ENCODE results near the gene ANKMY1. TPM values are rescaled to one million over a fixed set of nuclear protein-coding genes. Genes with fewer than 3 reads are reported as not detected.
"Not testable (repeated sequence)": the region's sequence is repeated elsewhere in the genome, so short reads cannot be mapped to it uniquely, and the experiment has no call there.

Gene ANKMY1
- total RNA-seq, 1 donor from 2014 or later, result 25.1 TPM

- Mint-ChIP-seq H3K27ac (no peak overlapping the region), H3K36me3 (ENCODE audit: low read depth) (peaks cover 7% of the 10 kb centered on the region), H3K4me1 (ENCODE audit: low read depth) (no peaks in the 10 kb centered on the region), H3K9me3 (no peaks in the 10 kb centered on the region), H3K4me3 (ENCODE audit: low read depth) (no peak overlapping the region), H3K27me3 (ENCODE audit: low read depth) (no peaks in the 10 kb centered on the region)
- intact Hi-C loops (cut with micrococcal nuclease), result no loop called here
- no peak for DNase-seq (ENCODE audit: low spot score)
Measured at GRCh38 chr2:240500561-240501423, 57.0 kb downstream of the ANKMY1 start.

- intact Hi-C loops (cut with micrococcal nuclease), result no loop called here
- Mint-ChIP-seq H3K27me3 (ENCODE audit: low read depth) (no peaks in the 10 kb centered on the region), H3K36me3 (ENCODE audit: low read depth) (peaks cover 12% of the 10 kb centered on the region), H3K4me3 (ENCODE audit: low read depth) (no peak overlapping the region), H3K9me3 (no peaks in the 10 kb centered on the region), H3K4me1 (ENCODE audit: low read depth) (no peaks in the 10 kb centered on the region), H3K27ac (no peak overlapping the region)
- DNase-seq (ENCODE audit: low spot score), result no peak
Measured at GRCh38 chr2:240499309-240500301, 58.2 kb downstream of the ANKMY1 start.

DNA sequence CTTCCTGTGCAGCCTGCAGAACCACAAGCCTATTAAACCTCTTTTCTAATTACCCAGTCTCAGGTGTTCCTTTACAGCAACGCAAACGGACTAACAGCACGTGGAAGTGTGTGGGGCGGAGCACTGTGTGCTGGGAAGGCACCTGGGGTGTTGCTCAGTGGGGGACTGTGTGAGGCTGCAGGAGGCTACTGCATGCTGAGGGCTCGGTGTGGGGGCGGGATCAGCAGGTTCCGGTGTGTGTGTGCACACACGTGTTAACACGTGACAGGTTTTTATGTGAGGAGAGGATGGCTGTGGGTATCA is 58.9 kb downstream of the ANKMY1 start:
- Mint-ChIP-seq H3K27ac (no peak overlapping the region), H3K36me3 (ENCODE audit: low read depth) (peaks cover 12% of the 10 kb centered on the region), H3K9me3 (no peaks in the 10 kb centered on the region), H3K4me1 (ENCODE audit: low read depth) (no peaks in the 10 kb centered on the region), H3K27me3 (ENCODE audit: low read depth) (no peaks in the 10 kb centered on the region), H3K4me3 (ENCODE audit: low read depth) (no peak overlapping the region)
- no peak for DNase-seq (ENCODE audit: low spot score)
- intact Hi-C loops (cut with micrococcal nuclease), result no loop called here

DNA sequence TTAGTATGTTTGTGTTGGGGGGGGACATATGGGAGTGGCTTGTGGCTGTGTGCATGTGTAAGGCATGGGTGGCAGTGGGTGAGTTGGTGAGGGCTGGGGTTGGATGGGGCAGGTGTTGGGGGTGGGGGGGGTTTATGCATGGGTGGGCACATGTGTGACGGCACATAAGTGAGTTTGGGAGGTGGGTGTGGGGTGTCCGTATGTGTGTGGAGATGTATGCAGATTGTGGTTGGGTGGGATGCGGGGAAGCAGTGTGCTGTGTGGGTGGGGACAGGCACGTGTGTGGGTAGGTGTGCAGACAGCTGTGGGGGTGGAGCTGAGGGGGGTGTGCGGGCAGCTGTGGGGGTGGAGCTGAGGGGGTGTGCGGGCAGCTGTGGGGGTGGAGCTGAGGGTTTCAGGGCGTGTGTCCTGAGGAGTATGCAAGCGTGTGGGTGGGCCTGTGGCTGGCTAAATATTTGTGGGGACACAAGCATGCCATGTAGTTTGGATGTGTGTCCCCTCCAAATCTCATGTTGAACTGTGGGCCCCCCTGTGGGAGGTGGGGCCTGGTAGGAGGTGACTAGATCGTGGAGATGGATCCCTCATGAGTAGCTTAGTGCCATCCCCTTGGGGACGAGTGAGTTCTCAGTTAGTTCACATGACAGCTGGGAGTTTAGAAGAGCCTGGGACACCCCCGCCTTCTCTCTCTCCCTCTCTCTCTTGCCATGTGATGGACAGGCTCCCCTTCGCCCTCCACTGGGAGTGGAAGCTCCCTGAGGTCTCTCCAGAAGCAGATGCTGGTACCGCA is 59.4 kb downstream of the ANKMY1 start:
- intact Hi-C loops (cut with micrococcal nuclease), result no loop called here
- no peak overlapping the region for H3K4me3 Mint-ChIP-seq (ENCODE audit: low read depth)
- H3K36me3 Mint-ChIP-seq (ENCODE audit: low read depth), result peaks cover 15% of the 10 kb centered on the region
- no peak overlapping the region for H3K27ac Mint-ChIP-seq
- H3K9me3 Mint-ChIP-seq, result peaks cover 3% of the 10 kb centered on the region
- no peaks in the 10 kb centered on the region for H3K4me1 Mint-ChIP-seq (ENCODE audit: low read depth)
- DNase-seq (ENCODE audit: low spot score), result no peak
- no peaks in the 10 kb centered on the region for H3K27me3 Mint-ChIP-seq (ENCODE audit: low read depth)

DNA sequence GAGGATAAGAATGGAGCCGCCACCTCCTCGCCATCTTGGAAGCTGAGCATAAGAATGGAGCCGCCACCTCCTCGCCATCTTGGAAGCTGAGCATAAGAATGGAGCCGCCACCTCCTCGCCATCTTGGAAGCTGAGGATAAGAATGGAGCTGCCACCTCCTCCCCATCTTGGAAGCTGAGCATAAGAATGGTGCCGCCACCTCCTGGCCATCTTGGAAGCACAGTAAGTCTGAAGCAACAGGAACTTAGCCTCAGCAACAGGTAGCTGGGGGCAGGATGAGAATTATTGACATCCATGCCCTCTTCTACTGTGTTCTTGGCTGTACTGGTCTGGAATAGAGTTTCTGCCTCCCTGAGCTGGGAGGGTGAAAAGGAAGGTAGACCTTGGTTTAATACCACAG is 60.7 kb downstream of the ANKMY1 start:
- H3K27me3 Mint-ChIP-seq (ENCODE audit: low read depth); H3K4me1 Mint-ChIP-seq (ENCODE audit: low read depth); DNase-seq (ENCODE audit: low spot score); intact Hi-C loops (cut with micrococcal nuclease); H3K27ac Mint-ChIP-seq; H3K4me3 Mint-ChIP-seq (ENCODE audit: low read depth): not testable (repeated sequence)
- Mint-ChIP-seq H3K9me3 (peaks cover 10% of the 10 kb centered on the region), H3K36me3 (ENCODE audit: low read depth) (peaks cover 17% of the 10 kb centered on the region)

DNA sequence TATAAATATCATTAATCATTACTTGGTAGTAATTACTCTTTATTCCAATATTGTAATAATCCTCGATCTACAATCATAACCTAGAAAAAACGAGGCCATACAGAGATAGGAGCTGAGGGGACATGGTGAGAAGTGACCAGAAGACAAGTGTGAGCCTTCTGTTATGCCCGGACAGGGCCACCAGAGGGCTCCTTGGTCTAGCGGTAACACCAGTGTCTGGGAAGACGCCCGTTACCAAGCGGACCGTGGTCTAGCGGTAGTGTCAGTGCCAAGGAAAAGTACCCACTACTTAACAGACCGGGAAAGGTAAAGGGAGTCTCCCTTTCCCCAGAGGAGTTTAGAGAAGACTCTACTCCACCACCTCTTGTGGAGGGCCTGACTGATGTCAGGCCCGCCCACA is 62.8 kb downstream of the ANKMY1 start:
- intact Hi-C loops (cut with micrococcal nuclease); H3K4me1 Mint-ChIP-seq (ENCODE audit: low read depth); H3K27me3 Mint-ChIP-seq (ENCODE audit: low read depth): not testable (repeated sequence)

GRCh38 chr2:240494194-240494793 is 63.5 kb downstream of the ANKMY1 start:
- no peak for DNase-seq (ENCODE audit: low spot score)
- Mint-ChIP-seq H3K36me3 (ENCODE audit: low read depth) (peaks cover 21% of the 10 kb centered on the region), H3K4me3 (ENCODE audit: low read depth) (no peak overlapping the region), H3K9me3 (peaks cover 35% of the 10 kb centered on the region), H3K27ac (no peak overlapping the region), H3K4me1 (ENCODE audit: low read depth) (no peaks in the 10 kb centered on the region), H3K27me3 (ENCODE audit: low read depth) (no peaks in the 10 kb centered on the region)
- intact Hi-C loops (cut with micrococcal nuclease), result no loop called here

More for the DNA sequence above, 62.8 kb downstream of the ANKMY1 start:
- Mint-ChIP-seq H3K9me3 (peaks cover 29% of the 10 kb centered on the region), H3K36me3 (ENCODE audit: low read depth) (peaks cover 21% of the 10 kb centered on the region)
- DNase-seq (ENCODE audit: low spot score); H3K4me3 Mint-ChIP-seq (ENCODE audit: low read depth); H3K27ac Mint-ChIP-seq: not testable (repeated sequence)

GRCh38 chr2:240491483-240491882 is 66.3 kb downstream of the ANKMY1 start:
- Mint-ChIP-seq H3K9me3 (peaks cover 56% of the 10 kb centered on the region), H3K4me3 (ENCODE audit: low read depth) (no peak overlapping the region), H3K27me3 (ENCODE audit: low read depth) (no peaks in the 10 kb centered on the region), H3K4me1 (ENCODE audit: low read depth) (no peaks in the 10 kb centered on the region), H3K36me3 (ENCODE audit: low read depth) (peaks cover 15% of the 10 kb centered on the region), H3K27ac (no peak overlapping the region)
- DNase-seq (ENCODE audit: low spot score), result no peak
- intact Hi-C loops (cut with micrococcal nuclease), result no loop called here

DNA sequence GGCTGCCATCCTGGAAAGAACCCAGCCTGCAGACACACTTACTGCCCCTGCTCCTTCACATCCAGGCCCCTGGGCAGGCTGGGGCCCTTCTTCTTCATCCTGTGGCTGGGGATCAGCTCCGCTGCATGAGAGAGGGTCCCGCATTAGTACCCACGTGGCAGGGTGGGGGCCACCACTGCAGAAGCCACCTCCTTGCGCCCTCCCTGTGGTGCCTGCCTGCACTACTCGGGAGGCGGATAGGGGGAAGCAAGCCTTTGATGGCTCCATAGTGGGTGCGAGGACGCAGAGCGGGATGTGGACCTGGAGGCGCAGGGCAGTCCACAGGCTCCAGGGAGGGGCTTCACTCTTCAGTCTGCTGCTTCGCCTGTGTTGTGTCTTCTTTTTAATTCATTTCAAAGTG is 75.6 kb downstream of the ANKMY1 start:
- DNase-seq (ENCODE audit: low spot score), result no peak
- H3K27me3 Mint-ChIP-seq (ENCODE audit: low read depth), result no peaks in the 10 kb centered on the region
- intact Hi-C loops (cut with micrococcal nuclease), result no loop called here
- no peak overlapping the region for H3K27ac Mint-ChIP-seq
- no peak overlapping the region for H3K4me3 Mint-ChIP-seq (ENCODE audit: low read depth)
- H3K4me1 Mint-ChIP-seq (ENCODE audit: low read depth), result no peaks in the 10 kb centered on the region
- no peaks in the 10 kb centered on the region for H3K36me3 Mint-ChIP-seq (ENCODE audit: low read depth)
- peaks cover 4% of the 10 kb centered on the region for H3K9me3 Mint-ChIP-seq

DNA sequence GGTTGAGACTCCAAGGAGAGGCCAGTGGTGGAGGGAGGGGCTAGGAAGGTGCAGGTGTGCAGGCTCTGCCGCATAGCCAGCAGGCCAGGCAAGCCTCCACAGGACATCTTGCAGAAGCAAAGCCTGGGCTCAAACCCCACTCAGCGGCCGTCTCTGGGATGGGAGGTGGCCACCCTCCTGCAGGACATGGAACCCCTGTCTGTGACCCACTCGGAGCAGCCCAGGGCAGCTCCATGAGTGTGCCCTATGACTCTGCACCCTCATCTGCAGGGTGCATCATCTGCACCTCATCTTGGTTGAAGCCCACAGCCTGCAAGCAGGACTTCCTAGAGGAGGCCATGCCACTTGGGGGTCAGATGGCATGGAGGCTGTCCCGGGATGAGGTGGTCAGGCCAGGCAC is 76.1 kb downstream of the ANKMY1 start:
- Mint-ChIP-seq H3K36me3 (ENCODE audit: low read depth) (no peaks in the 10 kb centered on the region), H3K27me3 (ENCODE audit: low read depth) (no peaks in the 10 kb centered on the region), H3K4me1 (ENCODE audit: low read depth) (no peaks in the 10 kb centered on the region), H3K4me3 (ENCODE audit: low read depth) (no peak overlapping the region), H3K9me3 (no peaks in the 10 kb centered on the region), H3K27ac (no peak overlapping the region)
- DNase-seq (ENCODE audit: low spot score), result peak; percentile 7
- intact Hi-C loops (cut with micrococcal nuclease), result no loop called here

DNA sequence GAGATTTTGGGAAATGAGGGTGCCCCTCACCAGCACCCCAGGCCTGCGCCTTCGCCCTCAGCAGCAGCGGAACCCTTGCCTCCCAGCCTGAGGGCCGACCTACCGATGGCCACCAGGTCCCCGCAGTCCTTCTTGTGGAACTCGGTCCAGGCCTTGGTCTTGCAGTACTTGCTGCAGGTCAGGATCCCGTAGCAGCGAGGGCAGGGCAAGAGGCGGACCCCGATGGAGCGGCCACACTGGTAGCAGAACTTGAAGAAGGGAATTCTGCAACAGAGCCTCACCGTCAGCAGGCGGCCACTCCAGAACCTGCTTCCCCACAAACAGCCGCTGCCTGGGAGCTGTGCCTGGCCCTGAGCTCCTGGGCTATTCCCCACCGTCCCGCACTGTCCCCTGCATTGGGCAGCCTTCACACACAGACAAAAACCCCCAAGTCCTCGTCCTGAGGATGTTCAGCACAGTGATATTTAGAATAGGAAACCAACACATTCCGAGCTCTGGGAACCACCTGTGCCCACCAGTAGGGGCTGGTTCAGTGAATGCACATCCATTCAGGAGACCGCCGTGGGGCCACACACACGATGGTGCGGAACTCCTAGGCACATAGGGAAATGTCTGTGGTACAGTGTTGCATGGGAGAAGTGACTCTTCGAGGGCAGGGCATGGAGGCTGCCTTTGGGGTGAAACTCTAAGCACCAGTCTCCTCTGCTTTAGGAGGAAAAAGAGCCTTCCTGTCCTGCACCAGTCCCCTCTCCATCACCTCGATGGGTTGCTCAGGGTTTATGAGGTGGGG is 76.8 kb downstream of the ANKMY1 start:
- Mint-ChIP-seq H3K4me3 (ENCODE audit: low read depth) (no peak overlapping the region), H3K36me3 (ENCODE audit: low read depth) (no peaks in the 10 kb centered on the region), H3K4me1 (ENCODE audit: low read depth) (no peaks in the 10 kb centered on the region), H3K9me3 (no peaks in the 10 kb centered on the region), H3K27ac (no peak overlapping the region), H3K27me3 (ENCODE audit: low read depth) (no peaks in the 10 kb centered on the region)
- intact Hi-C loops (cut with micrococcal nuclease), result no loop called here
- DNase-seq (ENCODE audit: low spot score), result no peak

DNA sequence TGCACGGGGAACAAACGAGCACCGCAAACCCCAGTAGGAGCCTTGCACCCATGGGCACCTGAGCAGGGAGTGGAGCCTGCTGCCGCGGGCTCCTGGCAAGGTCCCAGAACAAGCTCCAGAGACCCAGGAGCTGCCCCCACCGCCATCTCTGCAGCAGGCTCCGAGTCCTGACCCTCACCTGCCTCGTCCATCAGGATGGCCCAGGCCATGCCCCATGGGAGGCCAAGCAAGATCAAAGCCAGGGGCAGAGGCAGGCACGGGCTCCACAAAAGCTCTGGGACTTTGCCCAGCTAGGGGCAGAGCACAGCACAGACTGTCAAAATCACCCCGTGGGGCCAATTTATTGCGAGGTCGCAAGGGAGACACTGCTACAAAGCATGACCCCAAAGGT is 78.7 kb downstream of the ANKMY1 start:
- DNase-seq (ENCODE audit: low spot score), result no peak
- Mint-ChIP-seq H3K4me1 (ENCODE audit: low read depth) (no peaks in the 10 kb centered on the region), H3K9me3 (peaks cover 10% of the 10 kb centered on the region), H3K4me3 (ENCODE audit: low read depth) (no peak overlapping the region), H3K36me3 (ENCODE audit: low read depth) (no peaks in the 10 kb centered on the region), H3K27ac (no peak overlapping the region), H3K27me3 (ENCODE audit: low read depth) (no peaks in the 10 kb centered on the region)
- intact Hi-C loops (cut with micrococcal nuclease), result no loop called here
